ENCODE measurements around the gene SLC35G3. TPM values are rescaled to one million over a fixed set of nuclear protein-coding genes. Genes with fewer than 3 reads are reported as not detected.
"Not testable (repeated sequence)": the region's sequence is repeated elsewhere in the genome, so short reads cannot be mapped to it uniquely, and the experiment has no call there.

SLC35G3 gene
- polyA plus RNA-seq, 1 of the 3 experiments (the other 2 are of a cell fraction), result not detected

GRCh38 chr17:35174835-35175334 is 19.3 kb downstream of the SLC35G3 start:
- Histone ChIP-seq H3K79me2 (ENCODE audit: insufficient read depth) (no peaks in the 10 kb centered on the region), H3K9ac (no peak overlapping the region), H3K27ac (ENCODE audit: low read depth in 2 of 2, low read length in 1 of 2) (no peak overlapping the region), H3K4me2 (no peak overlapping the region), H4K20me1 (ENCODE audit: insufficient read depth) (no peaks in the 10 kb centered on the region), H3K9me2 (no peaks in the 10 kb centered on the region), H3K27me3 (ENCODE audit: insufficient read depth) (peaks cover 45% of the 10 kb centered on the region; the same call in 1 of the 2 replicates), H3K4me3 (ENCODE audit: low read depth in 2 of 2, low read length in 1 of 2) (no peak overlapping the region), H2AFZ (ENCODE audit: low read depth) (no peak overlapping the region), H3K9me3 (no peaks in the 10 kb centered on the region), H3F3A (replicated peaks; ENCODE audit: insufficient read depth) (no peaks in the 10 kb centered on the region), H3K36me3 (replicated peaks in 1 of 2; ENCODE audit: control insufficient read depth in 1 of 2, insufficient read depth in 2 of 2, low read length in 1 of 2) (no peaks in the 10 kb centered on the region), H3K4me1 (ENCODE audit: control insufficient read depth in 1 of 2, insufficient read depth in 2 of 2, low read depth in 1 of 2, low read length in 1 of 2) (no peaks in the 10 kb centered on the region)
- no peak for DNase-seq
- whole genome bisulfite sequencing (ENCODE audit: low lambda C conversion rate), result 6% methylated on average over 2 of the region's 2 CpGs
- TF ChIP-seq RCOR1 (IDR thresholded peaks at IDR 0.05; ENCODE audit: low read length) (no peak), RAD21 (IDR thresholded peaks at IDR 0.05; ENCODE audit: low read length) (no peak), YY1 (IDR thresholded peaks at IDR 0.05; ENCODE audit: low read depth) (no peak), RFX5 (IDR thresholded peaks at IDR 0.05; ENCODE audit: low read length) (no peak), PBX3 (IDR thresholded peaks at IDR 0.05) (no peak), USF1 (IDR thresholded peaks at IDR 0.05; ENCODE audit: borderline replicate concordance, low read depth) (no peak), FOXM1 (IDR thresholded peaks at IDR 0.05; ENCODE audit: low read depth) (no peak), CTCF (IDR thresholded peaks at IDR 0.05) (no peak), EZH2phosphoT487 (IDR thresholded peaks at IDR 0.05; ENCODE audit: borderline replicate concordance, low read depth) (no peak), TCF12 (IDR thresholded peaks at IDR 0.05) (no peak), NFIC (IDR thresholded peaks at IDR 0.05; ENCODE audit: borderline replicate concordance) (no peak), FOXJ3 (CRISPR knock-in tag; IDR thresholded peaks at IDR 0.05) (no peak), SIN3A (IDR thresholded peaks at IDR 0.05; ENCODE audit: borderline replicate concordance, low read depth, low read length) (no peak), USF2 (IDR thresholded peaks at IDR 0.05; ENCODE audit: borderline replicate concordance, low read depth, low read length) (no peak), IRF3 (IDR thresholded peaks at IDR 0.05; ENCODE audit: low read depth, low read length) (no peak), GATA2 (CRISPR knock-in tag; IDR thresholded peaks at IDR 0.05) (no peak)
- POLR2A ChIA-PET, result no interaction called here
- CTCF ChIA-PET, result interaction anchor here (0.7 kb wide), 1 partner anchor 305 kb away, joined by 3 read pairs; no protein-coding TSS in a partner anchor

GRCh38 chr17:35172321-35172720 is 21.9 kb downstream of the SLC35G3 start:
- H3K4me3 ChIP-seq (ENCODE audit: low read depth in 2 of 2, low read length in 1 of 2); H3K27ac ChIP-seq (ENCODE audit: low read depth in 2 of 2, low read length in 1 of 2); H3K9me2 ChIP-seq; H4K20me1 ChIP-seq (ENCODE audit: insufficient read depth); H3K4me2 ChIP-seq; DNase-seq; H3K9me3 ChIP-seq; CTCF ChIA-PET; H3K9ac ChIP-seq; H3K36me3 ChIP-seq (replicated peaks in 1 of 2; ENCODE audit: control insufficient read depth in 1 of 2, insufficient read depth in 2 of 2, low read length in 1 of 2); H2AFZ ChIP-seq (ENCODE audit: low read depth); H3K79me2 ChIP-seq (ENCODE audit: insufficient read depth); POLR2A ChIA-PET; H3K4me1 ChIP-seq (ENCODE audit: control insufficient read depth in 1 of 2, insufficient read depth in 2 of 2, low read depth in 1 of 2, low read length in 1 of 2); H3F3A ChIP-seq (replicated peaks; ENCODE audit: insufficient read depth): not testable (repeated sequence)
- WGBS (ENCODE audit: low lambda C conversion rate), result 6% methylated on average over 3 of the region's 3 CpGs
- peaks cover 67% of the 10 kb centered on the region; the same call in 1 of the 2 replicates for H3K27me3 ChIP-seq (ENCODE audit: insufficient read depth)
